DOHH2 (cell line): Measurements from ENCODE around the gene CDKN2C.
A peak's percentile ranks its signal among the peaks of the same experiment; 100 is the strongest.

Experiments
- H3F3A ChIP-seq: fragments of 200-600 bp; sonication (generic), shearing (Covaris generic); 2 replicates; pipeline ENCODE4 v1.6.0; 2016; ENCODE audit warnings: antibody characterized with exemption, mild to moderate bottlenecking; ENCODE audit not compliant: control insufficient read depth, insufficient read depth
- H3K27ac ChIP-seq: fragments of 200-600 bp; sonication (generic); 2 replicates; pipeline ENCODE4 v1.5.1; 2014; ENCODE audit warnings: low read depth, mild to moderate bottlenecking, low read length, moderate library complexity
- H3K27me3 ChIP-seq: fragments of 200-600 bp; sonication (generic); 2 replicates; pipeline ENCODE4 v1.6.1; 2014; ENCODE audit warnings: mild to moderate bottlenecking, low read length, mixed read lengths; ENCODE audit not compliant: control insufficient read depth
- H3K36me3 ChIP-seq: fragments of 200-600 bp; sonication (generic); 2 replicates; pipeline ENCODE4 v1.6.1; 2014; ENCODE audit warnings: mild to moderate bottlenecking, low read length, moderate library complexity, mixed read lengths; ENCODE audit not compliant: control insufficient read depth
- H3K4me1 ChIP-seq: fragments of 200-600 bp; sonication (generic); 2 replicates; pipeline ENCODE4 v1.6.1; 2014; ENCODE audit warnings: mild to moderate bottlenecking, low read length, mixed read lengths; ENCODE audit not compliant: control insufficient read depth
- H3K4me2 ChIP-seq: fragments of 200-600 bp; sonication (generic); 2 replicates; pipeline ENCODE4 v1.6.0; 2014; ENCODE audit warnings: mild to moderate bottlenecking, low read length, moderate library complexity
- H3K4me3 ChIP-seq: fragments of 200-600 bp; sonication (generic); 2 replicates; pipeline ENCODE4 v1.5.1; 2014; ENCODE audit warnings: mild to moderate bottlenecking, low read length, mixed read lengths
- H3K79me2 ChIP-seq: fragments of 200-600 bp; sonication (generic); 2 replicates; pipeline ENCODE4 v1.6.1; 2014; ENCODE audit warnings: mild to moderate bottlenecking, low read length, mixed read lengths; ENCODE audit not compliant: control insufficient read depth
- H3K9me2 ChIP-seq: fragments of 200-600 bp; sonication (generic); replicated peaks from 2 replicates; pipeline ENCODE4 v1.6.1; 2014; ENCODE audit warnings: mild to moderate bottlenecking, low read length, mixed read lengths; ENCODE audit not compliant: control insufficient read depth
- H3K9me3 ChIP-seq: fragments of 200-600 bp; sonication (generic); 2 replicates; pipeline ENCODE4 v1.6.1; 2014; ENCODE audit warnings: antibody characterized with exemption, low read length, mixed read lengths; ENCODE audit not compliant: control insufficient read depth, insufficient read depth
- H4K20me1 ChIP-seq: fragments of 200-600 bp; sonication (generic); 2 replicates; pipeline ENCODE4 v1.6.0; 2014; ENCODE audit warnings: low read depth, mild to moderate bottlenecking, antibody characterized with exemption, low read length, moderate library complexity; ENCODE audit not compliant: control insufficient read depth, insufficient read depth
- CTCF ChIP-seq: fragments of 200-600 bp; sonication (generic); IDR thresholded peaks from one replicate; pipeline ENCODE4 v1.5.1; 2014; ENCODE audit warnings: antibody characterized with exemption, mild to moderate bottlenecking, low read depth, low read length; ENCODE audit not compliant: poor library complexity, severe bottlenecking
- EZH2phosphoT487 ChIP-seq: fragments of 200-600 bp; sonication (generic); IDR thresholded peaks from 2 replicates; pipeline ENCODE4 v1.6.1; 2017; ENCODE audit warnings: borderline replicate concordance, mild to moderate bottlenecking, antibody characterized with exemption, low read length, moderate library complexity, mixed read lengths

CDKN2C gene

GRCh38 chr1:50971748-50972305, 1.8 kb downstream of the CDKN2C start:
- Histone ChIP-seq H3K27me3 (no peaks in the 10 kb centered on the region), H3K9me2 (no peaks in the 10 kb centered on the region), H3F3A (peaks cover 32% of the 10 kb centered on the region), H3K4me1 (peaks cover 35% of the 10 kb centered on the region), H3K36me3 (peaks cover 64% of the 10 kb centered on the region), H3K27ac (peak overlapping the region; percentile 97), H3K4me2 (peak overlapping the region; percentile 83), H3K79me2 (peaks cover 94% of the 10 kb centered on the region), H4K20me1 (no peaks in the 10 kb centered on the region), H3K4me3 (peak overlapping the region; percentile 91), H3K9me3 (no peaks in the 10 kb centered on the region)
- TF ChIP-seq CTCF (no peak), EZH2phosphoT487 (no peak)

- Histone ChIP-seq H3K4me2 (peak overlapping the region; percentile 88), H3K27ac (peak overlapping the region; percentile 97), H3K27me3 (no peaks in the 10 kb centered on the region), H3K79me2 (peaks cover 94% of the 10 kb centered on the region), H3K36me3 (peaks cover 68% of the 10 kb centered on the region), H3K4me3 (peak overlapping the region; percentile 91), H3K9me3 (no peaks in the 10 kb centered on the region), H4K20me1 (no peaks in the 10 kb centered on the region), H3K4me1 (peaks cover 26% of the 10 kb centered on the region), H3F3A (peaks cover 23% of the 10 kb centered on the region), H3K9me2 (no peaks in the 10 kb centered on the region)
- TF ChIP-seq EZH2phosphoT487 (no peak), CTCF (no peak)
Measured at GRCh38 chr1:50972766-50973165, 2.7 kb downstream of the CDKN2C start.

GRCh38 chr1:50973255-50973654, 3.2 kb downstream of the CDKN2C start:
- Histone ChIP-seq H3K27ac (peak overlapping the region; percentile 97), H3K4me2 (peak overlapping the region; percentile 88), H3K4me1 (peaks cover 24% of the 10 kb centered on the region), H3K9me2 (no peaks in the 10 kb centered on the region), H3K9me3 (no peaks in the 10 kb centered on the region), H3K36me3 (peaks cover 70% of the 10 kb centered on the region), H3K79me2 (peaks cover 96% of the 10 kb centered on the region), H4K20me1 (no peaks in the 10 kb centered on the region), H3K4me3 (peak overlapping the region; percentile 91), H3K27me3 (no peaks in the 10 kb centered on the region), H3F3A (peaks cover 22% of the 10 kb centered on the region)
- TF ChIP-seq CTCF, result no peak
- TF ChIP-seq EZH2phosphoT487, result no peak
